Fibroblast of pulmonary artery (primary cell): ENCODE data around the gene EPG5.

Source experiments
- DNase-seq: peaks from one replicate; pipeline ENCODE4 v3.0.0-alpha.2; 2010; ENCODE audit warnings: low read depth
- H3K4me3 ChIP-seq: replicated peaks from 2 replicates; pipeline ENCODE4 v1.5.1; 2011; ENCODE audit warnings: low read depth, mild to moderate bottlenecking, control low read depth, low read length, moderate library complexity
- CTCF ChIP-seq: IDR thresholded peaks from 2 replicates; pipeline ENCODE4 v1.5.1; 2011; ENCODE audit warnings: mild to moderate bottlenecking, control low read depth, low read length, inconsistent platforms; ENCODE audit errors: missing control alignments

Gene EPG5

GRCh38 chr18:45837283-45838070, 129.7 kb downstream of the EPG5 start:
- peak overlapping the region; percentile 7 for H3K4me3 ChIP-seq
- peak; percentile 66 for DNase-seq
- TF ChIP-seq CTCF: no peak

- DNase-seq: no peak
Measured at GRCh38 chr18:45836242-45837205, 130.6 kb downstream of the EPG5 start.

GRCh38 chr18:45835057-45835636, 132.0 kb downstream of the EPG5 start:
- no peak for TF ChIP-seq CTCF
- no peak overlapping the region for H3K4me3 ChIP-seq
- DNase-seq: no peak

More at GRCh38 chr18:45836242-45837205, 130.6 kb downstream of the EPG5 start:
- no peak for TF ChIP-seq CTCF
- H3K4me3 ChIP-seq: no peak overlapping the region

- no peak overlapping the region for H3K4me3 ChIP-seq
- no peak for TF ChIP-seq CTCF
- no peak for DNase-seq
Measured at GRCh38 chr18:45834306-45834705, 132.8 kb downstream of the EPG5 start.

GRCh38 chr18:45833846-45834245, 133.3 kb downstream of the EPG5 start:
- no peak for DNase-seq
- H3K4me3 ChIP-seq: no peak overlapping the region
- no peak for TF ChIP-seq CTCF

- no peak overlapping the region for H3K4me3 ChIP-seq
- no peak for DNase-seq
- TF ChIP-seq CTCF: no peak
Measured at GRCh38 chr18:45830917-45831316, 136.2 kb downstream of the EPG5 start.
